Cardiac muscle cell (in vitro differentiated cells and primary cell): ENCODE measurements around the gene DOCK4. TPM values are rescaled to one million over a fixed set of nuclear protein-coding genes. Genes with fewer than 3 reads are reported as not detected.

Source experiments
- DNase-seq, 2 donors: peaks; one replicate each; pipeline versions ENCODE4 v3.0.0 to v3.0.0-alpha.2; 2010 to 2017; ENCODE audit warnings: low read depth in 1 of 2, low spot score in 1 of 2
- H3K27ac ChIP-seq: fragments of 200-600 bp; sonication (generic); 2 replicates; pipeline ENCODE4 v1.5.1; 2016
- H3K27me3 ChIP-seq: fragments of 200-600 bp; sonication (generic); 2 replicates; pipeline ENCODE4 v1.6.0; 2016; ENCODE audit warnings: control low read depth
- H3K36me3 ChIP-seq: fragments of 200-600 bp; sonication (generic); 2 replicates; pipeline ENCODE4 v1.5.1; 2016; ENCODE audit warnings: control low read depth
- H3K4me1 ChIP-seq: fragments of 200-600 bp; sonication (generic); 2 replicates; pipeline ENCODE4 v1.8.1; 2017; ENCODE audit warnings: low read depth, mild to moderate bottlenecking, mixed run types
- H3K4me3 ChIP-seq: fragments of 200-600 bp; sonication (generic); 2 replicates; pipeline ENCODE4 v1.5.1; 2016; ENCODE audit warnings: mild to moderate bottlenecking
- H3K9me3 ChIP-seq: fragments of 200-600 bp; sonication (generic); 2 replicates; pipeline ENCODE4 v1.5.1; 2017; ENCODE audit warnings: low read depth, mild to moderate bottlenecking, control low read depth
- CTCF ChIP-seq: IDR thresholded peaks from 2 replicates; pipeline ENCODE4 v1.5.1; 2012; ENCODE audit warnings: low read depth, mild to moderate bottlenecking, low read length
- polyA plus RNA-seq: library from polyadenylated mRNA; unstranded; fragments of >200 nt; fragmentation: Nextera tagmentation; extraction: Ambion mirVana; gene quantifications from 2 replicates; pipeline ENCODE4 v1.2.1, GENCODE V29; 2016
- total RNA-seq: library from RNA; depleted of rRNA; stranded (reverse); fragments of >200 nt; gene quantifications from 2 replicates; pipeline ENCODE4 v1.2.3, GENCODE V29; 2016

Gene DOCK4
- total and polyA plus RNA-seq, 2 experiments from 2014 or later: 5.3 to 11.4 TPM

- H3K36me3 ChIP-seq: no peaks in the 10 kb centered on the region
- no peak for TF ChIP-seq CTCF
- H3K4me1 ChIP-seq: no peaks in the 10 kb centered on the region
- H3K4me3 ChIP-seq: no peak overlapping the region
- no peaks in the 10 kb centered on the region for H3K9me3 ChIP-seq
- no peaks in the 10 kb centered on the region for H3K27me3 ChIP-seq
- no peak overlapping the region for H3K27ac ChIP-seq
- peak in 1 of 2 donors; percentile 86 for DNase-seq
Measured at GRCh38 chr7:112143582-112143981, 62.6 kb downstream of the DOCK4 start.

- H3K27ac ChIP-seq: no peak overlapping the region
- no peaks in the 10 kb centered on the region for H3K27me3 ChIP-seq
- no peaks in the 10 kb centered on the region for H3K36me3 ChIP-seq
- no peak overlapping the region for H3K4me3 ChIP-seq
- TF ChIP-seq CTCF: no peak
- no peak for DNase-seq
- no peaks in the 10 kb centered on the region for H3K4me1 ChIP-seq
- no peaks in the 10 kb centered on the region for H3K9me3 ChIP-seq
Measured at GRCh38 chr7:112143136-112143535, 63.1 kb downstream of the DOCK4 start.

GRCh38 chr7:112140600-112140999, 65.6 kb downstream of the DOCK4 start:
- H3K4me3 ChIP-seq: no peak overlapping the region
- no peak overlapping the region for H3K27ac ChIP-seq
- no peaks in the 10 kb centered on the region for H3K4me1 ChIP-seq
- no peaks in the 10 kb centered on the region for H3K9me3 ChIP-seq
- H3K27me3 ChIP-seq: no peaks in the 10 kb centered on the region
- H3K36me3 ChIP-seq: no peaks in the 10 kb centered on the region
- no peak for DNase-seq
- no peak for TF ChIP-seq CTCF

- no peak for TF ChIP-seq CTCF
- no peaks in the 10 kb centered on the region for H3K4me1 ChIP-seq
- no peaks in the 10 kb centered on the region for H3K27me3 ChIP-seq
- no peak for DNase-seq
- H3K36me3 ChIP-seq: no peaks in the 10 kb centered on the region
- H3K9me3 ChIP-seq: no peaks in the 10 kb centered on the region
- H3K27ac ChIP-seq: no peak overlapping the region
- no peak overlapping the region for H3K4me3 ChIP-seq
Measured at GRCh38 chr7:112138938-112139337, 67.3 kb downstream of the DOCK4 start.

GRCh38 chr7:112138325-112138852, 67.8 kb downstream of the DOCK4 start:
- H3K4me1 ChIP-seq: no peaks in the 10 kb centered on the region
- H3K4me3 ChIP-seq: no peak overlapping the region
- no peak for DNase-seq
- H3K36me3 ChIP-seq: no peaks in the 10 kb centered on the region
- no peak overlapping the region for H3K27ac ChIP-seq
- H3K27me3 ChIP-seq: no peaks in the 10 kb centered on the region
- no peak for TF ChIP-seq CTCF
- no peaks in the 10 kb centered on the region for H3K9me3 ChIP-seq
